IPS-18c (cell line): ENCODE measurements around the gene DSG2.
"Not testable (repeated sequence)": the region's sequence is repeated elsewhere in the genome, so short reads cannot be mapped to it uniquely, and the experiment has no call there.

Experiments used
- H3K4me3 ChIP-seq: 2 replicates; pipeline ENCODE4 v1.7.0; 2013; ENCODE audit warnings: low read depth, mild to moderate bottlenecking, low read length, moderate library complexity; ENCODE audit not compliant: insufficient read depth
- H3K9me3 ChIP-seq: one replicate; pipeline ENCODE4 v1.6.1; 2013; ENCODE audit warnings: mild to moderate bottlenecking, low read length, moderate library complexity; ENCODE audit not compliant: control insufficient read depth, insufficient read depth

Gene DSG2

DNA sequence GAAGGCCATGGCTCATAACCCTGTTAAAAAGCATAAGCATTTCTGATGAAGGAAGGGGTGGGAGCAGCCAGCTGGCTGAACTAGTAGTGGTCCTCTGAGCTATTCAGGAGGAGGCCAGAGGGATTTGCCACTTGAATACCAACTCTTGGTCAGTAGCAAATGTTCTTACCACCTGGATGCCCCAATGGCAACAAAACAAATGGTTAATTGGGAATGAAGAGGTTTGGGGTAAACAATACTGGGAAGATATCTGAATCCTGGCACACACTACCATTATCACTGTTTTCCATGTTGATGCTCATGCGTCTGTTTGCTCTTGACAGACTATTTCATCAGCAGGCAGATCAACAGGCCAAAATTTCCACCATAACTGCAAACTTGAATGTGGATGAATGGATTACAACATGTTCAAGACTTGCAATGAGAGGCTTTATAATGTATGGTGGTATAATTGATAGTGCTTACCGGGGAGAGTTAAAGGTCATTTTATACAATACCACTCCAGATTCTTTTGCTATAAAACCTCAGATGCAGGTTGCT is 3.2 kb upstream of the DSG2 start:
- H3K4me3 ChIP-seq: not testable (repeated sequence)

DNA sequence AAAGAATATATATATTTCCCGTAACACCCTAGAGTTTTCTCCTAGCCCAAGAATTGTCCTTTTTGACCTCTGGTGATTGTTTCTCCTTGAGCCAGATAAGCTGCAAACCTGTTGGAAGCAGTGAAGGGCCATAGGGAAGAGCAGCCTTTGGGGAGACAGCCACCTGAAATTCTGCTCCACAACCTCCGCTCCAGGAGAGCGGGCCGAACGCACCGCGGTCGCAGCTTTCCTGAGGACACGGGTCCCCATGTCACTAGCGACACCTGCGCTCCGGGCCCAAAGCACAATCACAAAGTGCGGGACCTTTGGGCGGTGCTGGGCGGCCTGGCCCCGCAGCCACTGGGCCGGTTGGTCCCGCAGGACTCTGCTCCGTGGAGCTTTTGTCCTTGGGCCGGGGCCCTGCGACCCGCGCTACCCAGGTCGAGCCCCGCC is 557 bp upstream of the DSG2 start:
- Histone ChIP-seq H3K4me3 (peak overlapping the region; percentile 90), H3K9me3 (no peaks in the 10 kb centered on the region)

More for the DNA sequence above, 3.2 kb upstream of the DSG2 start:
- H3K9me3 ChIP-seq: not testable (repeated sequence)

DNA sequence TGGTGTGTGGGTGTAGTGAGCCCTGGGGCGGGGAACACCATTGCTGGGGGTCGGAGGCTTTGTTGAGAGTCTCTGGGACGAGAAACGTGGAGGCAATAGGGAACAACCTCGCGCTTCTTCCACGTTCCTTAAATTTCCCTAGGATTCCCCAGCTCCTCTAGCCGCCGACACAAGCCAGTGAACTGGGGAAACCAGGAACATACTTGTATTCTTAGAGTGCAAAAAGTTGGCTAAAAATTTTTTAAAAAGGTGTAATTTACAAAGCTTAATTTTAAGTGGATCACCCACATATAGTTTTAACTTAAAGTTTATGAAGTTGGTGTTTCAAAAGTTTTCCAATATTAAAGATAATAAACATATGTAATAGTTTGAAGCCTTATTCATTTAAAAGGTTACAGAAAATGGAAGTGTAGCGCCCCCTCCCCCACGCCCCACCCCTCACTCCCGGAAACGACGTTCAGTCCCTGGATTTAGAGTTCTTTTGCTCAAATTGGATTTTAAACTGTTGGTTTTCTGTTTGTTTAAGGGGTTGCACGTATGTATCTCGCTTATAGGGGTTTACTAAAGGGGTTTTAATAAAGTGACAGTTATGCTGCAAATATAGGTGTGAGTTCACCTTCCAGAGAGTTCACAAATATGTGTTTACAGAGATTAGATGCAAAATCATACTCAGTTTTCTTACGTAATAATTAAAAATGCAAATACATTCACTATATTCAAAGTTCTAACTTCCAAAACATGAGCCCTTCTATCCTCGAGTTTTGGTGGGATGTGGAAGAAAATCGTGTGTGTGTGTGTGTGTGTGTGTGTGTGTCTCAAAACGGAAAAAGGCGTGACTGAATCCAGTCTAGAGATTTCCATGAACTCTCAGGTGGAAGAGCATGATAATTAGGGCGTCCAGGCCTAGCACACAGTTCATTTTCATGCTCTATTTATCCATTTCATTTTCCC is 872 bp downstream of the DSG2 start:
- Histone ChIP-seq H3K9me3 (no peaks in the 10 kb centered on the region), H3K4me3 (peak overlapping the region; percentile 90)

DNA sequence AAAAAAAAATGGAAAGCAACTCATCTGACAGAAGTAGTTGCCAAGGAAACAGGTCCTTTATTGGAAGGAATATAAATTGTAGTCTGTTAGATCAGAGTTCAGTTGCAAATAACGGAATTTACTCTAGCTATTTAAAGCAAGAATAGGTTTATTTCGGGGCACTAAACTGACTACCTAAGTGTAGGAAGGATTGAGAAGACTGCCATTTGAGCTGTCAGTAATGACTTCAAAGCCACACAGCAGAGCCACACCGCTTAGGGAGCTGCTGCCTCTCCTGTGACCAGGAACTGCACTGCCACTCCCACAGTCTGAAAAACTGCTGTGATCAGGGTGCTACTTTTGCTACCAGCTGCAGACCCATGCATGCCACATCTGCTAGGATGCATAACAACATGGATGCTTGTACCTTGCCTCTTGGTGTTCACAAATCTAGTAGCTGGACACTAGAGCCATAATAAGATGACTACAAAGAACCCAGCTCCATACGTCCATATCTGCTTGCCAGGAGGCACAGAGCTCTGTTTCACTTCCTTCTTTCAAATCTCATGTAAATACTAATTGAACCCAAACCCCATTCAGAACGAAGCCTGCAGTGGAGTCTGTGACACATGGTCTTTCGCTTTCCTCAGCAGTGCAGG is 2.2 kb downstream of the DSG2 start:
- Histone ChIP-seq H3K9me3 (no peaks in the 10 kb centered on the region), H3K4me3 (no peak overlapping the region)

DNA sequence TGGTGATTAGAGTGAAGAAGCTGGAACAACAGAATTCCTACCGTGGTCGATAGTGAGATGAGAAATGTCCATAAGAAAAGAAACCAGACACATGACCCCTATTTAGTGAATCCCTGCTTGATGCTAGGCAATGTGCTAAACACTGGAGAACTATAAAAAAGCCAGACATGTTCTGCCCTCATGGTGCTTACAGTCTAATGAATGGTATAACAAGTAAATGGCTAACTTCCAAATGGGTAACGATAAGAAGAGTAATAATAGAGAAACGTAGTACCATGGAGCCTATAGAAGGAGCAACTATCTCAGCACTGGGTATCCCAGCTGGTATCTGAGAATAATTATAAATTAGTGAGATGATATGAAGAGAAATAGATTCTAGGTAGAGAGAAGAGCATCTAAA is 5.0 kb downstream of the DSG2 start:
- H3K9me3 ChIP-seq: no peaks in the 10 kb centered on the region
- no peak overlapping the region for H3K4me3 ChIP-seq

DNA sequence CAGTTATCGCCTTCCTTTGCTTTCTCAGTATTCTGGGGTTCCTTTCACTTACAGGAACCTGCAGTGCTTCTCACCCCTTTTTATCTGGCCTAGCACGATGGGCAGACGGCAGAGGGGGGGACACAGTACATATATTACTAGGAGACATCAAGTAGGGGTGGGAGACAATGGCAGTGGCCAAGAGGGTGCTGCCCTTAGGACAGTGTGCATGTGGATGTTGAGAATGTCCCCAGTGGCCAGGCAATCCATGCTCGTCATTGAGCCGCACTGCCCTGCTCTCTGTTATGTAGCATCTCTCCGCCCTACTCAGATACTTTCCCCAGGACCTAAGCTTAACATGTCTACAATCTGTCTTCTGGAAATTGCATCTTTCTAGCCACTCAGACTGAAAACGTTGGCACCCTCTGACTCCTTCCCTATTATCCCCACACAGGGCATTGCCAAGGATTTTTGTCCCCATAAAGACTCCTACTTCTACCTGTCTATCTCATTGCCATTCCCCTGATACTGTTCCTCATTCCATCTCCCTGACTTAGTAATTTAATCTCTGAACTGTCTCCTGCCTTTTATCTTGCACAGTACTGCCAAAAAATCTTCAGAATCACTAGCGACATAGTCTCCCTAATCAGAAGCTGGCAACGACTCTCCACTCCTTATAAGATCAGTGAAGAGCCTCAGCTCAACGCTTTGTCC is 6.6 kb downstream of the DSG2 start:
- no peaks in the 10 kb centered on the region for H3K9me3 ChIP-seq

DNA sequence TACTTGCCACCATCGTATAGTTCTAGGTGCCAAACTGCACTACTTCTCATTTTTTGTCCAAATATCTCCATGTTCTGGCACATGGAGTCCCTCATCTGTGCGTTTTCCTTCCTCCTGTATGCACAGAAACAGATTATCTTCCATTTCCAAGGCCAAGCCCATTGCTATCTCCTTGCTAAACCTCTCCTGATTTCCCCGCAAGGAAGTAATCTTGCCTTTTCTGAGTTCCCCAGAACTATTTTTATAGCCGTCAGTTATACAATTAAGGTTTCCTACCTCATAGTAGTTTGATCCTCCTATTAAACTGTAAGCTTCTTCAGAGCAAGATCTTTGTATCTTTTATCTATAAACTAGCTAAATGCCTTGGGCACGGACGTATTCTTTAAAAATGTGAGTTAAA is 7.2 kb downstream of the DSG2 start:
- Histone ChIP-seq H3K4me3 (no peak overlapping the region), H3K9me3 (no peaks in the 10 kb centered on the region)

More for the DNA sequence above, 6.6 kb downstream of the DSG2 start:
- H3K4me3 ChIP-seq: no peak overlapping the region

DNA sequence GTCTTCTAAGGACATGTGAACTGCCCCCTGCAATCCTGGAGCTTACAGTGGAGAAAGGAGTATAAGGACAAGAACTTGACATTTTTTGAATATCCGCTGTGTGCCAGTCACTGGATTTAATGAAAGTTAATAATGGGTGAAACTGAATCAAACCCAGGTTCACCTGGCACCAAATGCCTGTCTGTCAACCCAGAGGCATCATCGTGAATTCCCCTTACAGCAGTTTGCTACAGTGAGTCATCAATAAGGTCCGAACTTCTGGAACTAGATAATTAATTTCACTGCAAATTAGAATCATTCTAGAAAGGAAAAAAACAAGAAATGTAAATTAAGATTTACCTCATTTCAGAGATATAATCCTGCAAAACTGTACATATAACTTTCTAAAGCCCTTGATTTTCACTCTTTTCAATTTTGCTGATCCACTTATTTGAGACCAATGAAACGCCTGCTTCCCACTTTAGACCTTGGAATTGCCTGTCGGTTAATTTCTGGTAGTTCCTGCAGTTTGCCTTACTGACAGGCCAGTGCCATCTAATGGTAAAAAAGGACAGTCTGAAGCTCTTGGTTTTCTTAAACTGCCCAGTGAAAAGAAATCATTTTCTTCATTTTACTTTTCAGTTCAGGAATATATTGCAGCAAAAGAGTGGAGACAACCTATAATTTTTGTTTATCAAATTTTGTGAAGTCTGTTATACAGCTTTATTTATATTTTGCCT is 8.2 kb downstream of the DSG2 start:
- Histone ChIP-seq H3K9me3 (no peaks in the 10 kb centered on the region), H3K4me3 (no peak overlapping the region)

DNA sequence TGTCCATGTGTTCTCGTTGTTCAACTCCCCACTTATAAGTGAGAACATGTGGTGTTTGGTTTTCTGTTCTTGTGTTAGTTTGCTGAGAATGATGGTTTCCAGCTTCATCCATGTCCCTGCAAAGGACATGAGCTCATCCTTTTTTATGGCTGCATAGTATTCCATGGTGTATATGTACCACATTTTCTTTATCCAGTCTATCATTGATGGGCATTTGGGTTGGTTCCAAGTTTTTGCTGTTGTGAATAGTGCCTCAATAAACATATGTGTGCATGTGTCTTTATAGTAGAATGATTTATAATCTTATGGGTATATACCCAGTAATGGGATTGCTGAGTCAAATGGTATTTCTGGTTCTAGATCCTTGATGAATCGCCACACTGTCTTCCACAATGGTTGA is 9.1 kb downstream of the DSG2 start:
- not testable (repeated sequence) for H3K9me3 ChIP-seq, H3K4me3 ChIP-seq

DNA sequence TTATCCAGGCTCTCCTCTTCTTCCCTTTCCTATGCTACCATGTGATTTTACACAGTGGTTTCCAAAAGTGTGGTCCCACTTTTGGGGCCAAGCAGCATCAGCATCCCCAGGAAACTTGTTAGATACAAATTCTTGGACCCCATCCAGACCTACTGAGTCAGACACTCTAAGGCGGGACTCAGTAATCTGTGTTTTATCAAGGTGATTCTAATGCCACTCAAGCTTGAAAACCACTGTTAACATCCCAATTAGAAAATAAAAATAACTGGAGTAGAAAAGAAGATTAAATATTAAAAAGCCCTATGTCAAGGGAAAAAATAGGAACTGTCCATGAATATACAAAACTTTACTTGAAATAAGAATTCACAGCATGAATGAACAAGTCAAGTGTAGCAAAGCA is 10.8 kb downstream of the DSG2 start:
- Histone ChIP-seq H3K4me3 (no peak overlapping the region), H3K9me3 (no peaks in the 10 kb centered on the region)

DNA sequence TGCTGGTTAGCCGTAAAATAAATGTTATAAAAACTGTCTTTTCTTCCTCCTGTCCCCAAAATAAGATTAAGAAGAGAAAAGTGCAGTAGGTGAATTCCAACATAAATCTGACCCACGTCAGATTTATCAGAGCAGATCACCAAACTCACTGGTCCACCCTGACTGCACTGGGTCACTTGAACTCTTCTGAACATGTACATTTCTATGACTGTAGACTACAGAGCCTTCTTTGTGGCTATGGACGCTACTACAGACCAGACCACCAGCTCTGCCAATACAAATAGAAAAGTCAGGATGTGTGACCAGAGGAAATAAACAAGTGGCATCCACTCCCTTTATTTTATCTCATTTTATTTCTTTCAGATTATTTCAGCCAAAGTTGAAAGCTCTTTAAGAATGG is 11.6 kb downstream of the DSG2 start:
- no peaks in the 10 kb centered on the region for H3K9me3 ChIP-seq
- H3K4me3 ChIP-seq: no peak overlapping the region

DNA sequence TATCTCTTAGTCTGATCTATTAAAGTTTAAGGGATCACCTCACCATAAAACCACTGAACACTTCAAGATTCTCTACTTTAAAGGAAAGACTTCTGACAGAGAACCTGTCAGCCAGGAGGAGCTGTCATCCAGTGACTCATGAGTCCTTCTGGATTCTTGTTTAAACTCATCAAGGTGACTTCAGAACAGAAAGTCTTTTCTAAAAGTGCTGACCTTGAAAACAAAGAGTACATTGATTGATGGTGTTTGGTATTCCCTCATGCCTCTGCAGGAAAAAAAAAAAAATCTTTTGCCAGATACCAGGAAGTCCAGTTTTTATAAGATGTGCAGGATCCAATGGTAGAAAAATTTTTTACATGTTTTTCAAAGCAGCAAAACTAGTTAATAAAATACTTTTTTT is 12.3 kb downstream of the DSG2 start:
- H3K9me3 ChIP-seq: no peaks in the 10 kb centered on the region
- H3K4me3 ChIP-seq: no peak overlapping the region

DNA sequence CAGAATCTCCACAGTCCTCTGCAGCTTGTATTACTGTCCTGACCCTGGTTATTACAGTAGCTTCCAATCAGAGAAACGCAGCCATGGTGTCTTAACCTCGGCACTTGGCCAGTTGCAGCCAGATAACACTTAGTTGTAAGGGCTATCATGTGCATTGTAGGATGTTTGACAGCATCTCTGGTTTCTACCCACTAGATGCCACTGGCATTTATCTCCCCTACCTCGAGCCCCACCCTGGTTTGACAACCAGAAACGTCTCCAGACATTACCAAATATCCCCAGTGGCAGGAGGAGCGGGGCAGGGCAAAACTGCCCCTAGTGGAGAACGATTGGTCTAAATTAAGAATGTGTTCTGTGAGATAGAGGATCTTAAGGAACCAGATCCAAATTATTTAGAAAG is 13.1 kb downstream of the DSG2 start:
- Histone ChIP-seq H3K9me3 (no peaks in the 10 kb centered on the region), H3K4me3 (no peak overlapping the region)

DNA sequence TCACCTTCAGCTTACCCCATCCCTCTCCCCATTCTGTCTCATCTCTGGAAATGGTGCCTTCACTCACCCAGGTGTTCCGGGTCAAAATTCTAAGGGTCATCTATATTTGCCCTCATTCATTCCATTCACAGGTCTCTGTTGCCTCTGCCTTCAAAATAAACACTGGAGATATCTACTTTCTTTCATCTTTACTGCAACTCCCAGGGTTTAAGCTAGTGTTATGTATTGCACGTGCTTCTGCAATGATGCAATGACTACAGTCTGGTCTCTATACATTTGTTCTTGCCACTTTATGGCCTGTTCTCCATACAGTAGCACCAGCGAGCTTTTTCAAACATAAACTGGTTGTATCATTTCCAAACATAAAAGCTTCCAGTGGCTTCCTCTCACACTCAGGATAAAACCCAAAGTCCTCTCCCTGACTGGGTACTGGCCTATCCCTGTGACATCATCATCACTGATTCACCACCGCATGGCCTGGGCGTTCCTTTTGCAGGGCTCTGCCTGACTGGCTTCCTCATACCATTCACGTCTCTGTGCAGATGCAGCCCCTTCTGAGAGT is 14.3 kb downstream of the DSG2 start:
- no peaks in the 10 kb centered on the region for H3K9me3 ChIP-seq
- H3K4me3 ChIP-seq: no peak overlapping the region

DNA sequence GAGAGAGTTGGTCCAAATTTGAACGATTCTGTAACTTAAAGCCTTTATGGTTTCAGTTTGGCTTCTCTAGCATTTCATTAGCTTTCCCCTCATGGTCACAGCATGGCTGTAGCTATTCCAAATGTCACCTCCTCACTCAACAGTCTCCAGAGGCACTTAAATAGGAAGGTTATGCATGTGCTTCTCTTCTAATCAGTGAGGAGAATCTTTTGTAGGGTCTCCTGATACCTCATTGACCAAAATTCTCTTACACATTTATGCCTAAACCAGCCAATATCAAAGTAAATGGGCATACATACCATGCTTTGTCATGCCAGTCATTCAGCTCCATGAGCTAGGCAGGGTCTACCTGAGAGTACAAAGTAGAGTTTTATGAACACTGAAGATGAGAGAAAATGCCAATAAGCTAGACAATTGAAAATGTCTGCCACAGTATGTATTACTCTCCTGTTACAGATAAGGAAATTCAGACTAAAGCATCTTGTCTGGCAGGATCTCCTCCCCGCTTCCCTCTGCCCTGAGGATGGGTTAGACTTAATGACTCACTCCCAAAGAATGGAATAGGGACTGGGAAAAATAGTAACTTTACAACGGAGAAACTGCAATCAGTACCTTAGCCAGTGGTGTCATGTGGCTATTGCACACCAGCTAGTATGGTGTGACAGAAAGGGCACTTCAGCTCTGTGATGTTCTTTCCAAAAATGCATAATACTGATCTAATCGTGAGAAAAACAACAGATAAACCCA is 15.4 kb downstream of the DSG2 start:
- H3K4me3 ChIP-seq: no peak overlapping the region
- H3K9me3 ChIP-seq: no peaks in the 10 kb centered on the region

DNA sequence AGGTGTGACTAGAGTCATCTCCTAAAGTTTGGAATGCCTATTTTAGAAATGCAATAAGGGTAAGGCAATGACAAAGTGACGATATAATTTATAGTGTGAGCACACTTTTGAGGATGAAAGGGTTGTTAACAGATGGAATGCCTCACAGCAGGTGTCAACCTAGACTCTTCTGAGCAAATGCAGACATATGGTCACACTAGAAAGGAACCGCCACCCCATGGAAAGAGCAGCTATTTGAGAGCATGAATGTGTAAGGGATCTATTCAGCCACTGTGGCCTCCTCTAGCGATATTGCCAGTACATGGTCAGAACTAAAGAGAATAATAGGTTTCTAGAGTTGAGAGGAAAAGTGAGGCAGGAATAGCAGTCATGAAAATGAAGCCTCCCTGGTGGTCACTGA is 18.5 kb downstream of the DSG2 start:
- Histone ChIP-seq H3K4me3 (no peak overlapping the region), H3K9me3 (no peaks in the 10 kb centered on the region)
